ENCODE results near the gene XPO5.

XPO5 gene

GRCh38 chr6:43504756-43505593, 70.9 kb downstream of the XPO5 start:
- no peak overlapping the region for H3K4me3 ChIP-seq (ENCODE audit: low read depth in 1 of 2, low read length in 2 of 2)
- H3K27me3 ChIP-seq (ENCODE audit: insufficient read depth, low read length, poor library complexity): no peaks in the 10 kb centered on the region
- no peak overlapping the region for H3K9ac ChIP-seq (ENCODE audit: low read depth, low read length)
- ATAC-seq (ENCODE audit: insufficient read depth, low read depth) (no peak), DNase-seq (no peak)
- 0 out of 2 replicates have a peak, but pooled peaks cover 4% of the 10 kb centered on the region for H4K20me1 ChIP-seq (ENCODE audit: insufficient read depth, low read length)
- no peak overlapping the region for H3K4me2 ChIP-seq (ENCODE audit: insufficient read depth, low read length)
- no peaks in the 10 kb centered on the region for H3K79me2 ChIP-seq (ENCODE audit: insufficient read depth, low read length)
- no peak for TF ChIP-seq EZH2 (IDR thresholded peaks at IDR 0.05; ENCODE audit: borderline replicate concordance, low read depth, low read length, severe bottlenecking)
- no peak for TF ChIP-seq CTCF (IDR thresholded peaks at IDR 0.05; ENCODE audit: borderline replicate concordance, extremely low read depth, low read length, poor library complexity, severe bottlenecking)
- H3K27ac ChIP-seq (ENCODE audit: low read length): no peak overlapping the region
- H3K9me3 ChIP-seq (ENCODE audit: insufficient read depth, low read length, severe bottlenecking): no peaks in the 10 kb centered on the region
- no peak overlapping the region for H2AFZ ChIP-seq (ENCODE audit: low read depth, low read length)
- H3K36me3 ChIP-seq (ENCODE audit: insufficient read depth, low read length): peaks cover 58% of the 10 kb centered on the region
- no peaks in the 10 kb centered on the region for H3K4me1 ChIP-seq (ENCODE audit: insufficient read depth, low read length)

GRCh38 chr6:43503443-43503842, 72.4 kb downstream of the XPO5 start:
- Histone ChIP-seq H3K36me3 (ENCODE audit: insufficient read depth, low read length) (peaks cover 73% of the 10 kb centered on the region), H4K20me1 (ENCODE audit: insufficient read depth, low read length) (0 out of 2 replicates have a peak, but pooled peaks cover 4% of the 10 kb centered on the region), H3K27me3 (ENCODE audit: insufficient read depth, low read length, poor library complexity) (no peaks in the 10 kb centered on the region), H3K4me2 (ENCODE audit: insufficient read depth, low read length) (no peak overlapping the region), H3K9me3 (ENCODE audit: insufficient read depth, low read length, severe bottlenecking) (no peaks in the 10 kb centered on the region), H3K79me2 (ENCODE audit: insufficient read depth, low read length) (no peaks in the 10 kb centered on the region), H3K9ac (ENCODE audit: low read depth, low read length) (no peak overlapping the region), H2AFZ (ENCODE audit: low read depth, low read length) (no peak overlapping the region), H3K4me1 (ENCODE audit: insufficient read depth, low read length) (no peaks in the 10 kb centered on the region), H3K4me3 (ENCODE audit: low read depth in 1 of 2, low read length in 2 of 2) (no peak overlapping the region), H3K27ac (ENCODE audit: low read length) (no peak overlapping the region)
- DNase-seq (no peak), ATAC-seq (ENCODE audit: insufficient read depth, low read depth) (no peak)
- TF ChIP-seq CTCF (IDR thresholded peaks at IDR 0.05; ENCODE audit: borderline replicate concordance, extremely low read depth, low read length, poor library complexity, severe bottlenecking) (no peak), EZH2 (IDR thresholded peaks at IDR 0.05; ENCODE audit: borderline replicate concordance, low read depth, low read length, severe bottlenecking) (no peak)

DNA sequence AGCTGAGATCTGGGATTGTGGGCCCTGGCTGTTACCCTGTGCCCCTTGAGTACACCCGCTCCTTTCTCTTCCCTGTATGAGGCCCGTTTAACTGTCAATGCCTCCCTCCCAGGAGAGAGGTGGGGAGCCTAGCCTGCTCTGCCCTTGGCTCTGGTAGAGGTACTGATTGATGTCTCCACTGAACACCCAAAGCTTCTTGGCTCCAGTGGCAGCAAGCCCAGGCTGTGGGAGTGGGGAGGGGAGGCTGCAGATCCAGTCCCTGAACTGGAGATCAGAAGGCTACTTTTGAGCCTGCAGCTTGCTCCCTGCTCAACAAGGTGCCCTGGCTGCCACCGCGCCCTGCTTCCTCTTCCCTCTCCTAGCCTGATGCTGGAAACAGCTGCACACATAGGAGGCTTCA, 73.2 kb downstream of the XPO5 start:
- no peak overlapping the region for H2AFZ ChIP-seq (ENCODE audit: low read depth, low read length)
- H3K79me2 ChIP-seq (ENCODE audit: insufficient read depth, low read length): no peaks in the 10 kb centered on the region
- no peaks in the 10 kb centered on the region for H3K9me3 ChIP-seq (ENCODE audit: insufficient read depth, low read length, severe bottlenecking)
- H3K9ac ChIP-seq (ENCODE audit: low read depth, low read length): no peak overlapping the region
- TF ChIP-seq EZH2 (IDR thresholded peaks at IDR 0.05; ENCODE audit: borderline replicate concordance, low read depth, low read length, severe bottlenecking) (no peak), CTCF (IDR thresholded peaks at IDR 0.05; ENCODE audit: borderline replicate concordance, extremely low read depth, low read length, poor library complexity, severe bottlenecking) (no peak)
- no peak for ATAC-seq (ENCODE audit: insufficient read depth, low read depth)
- peaks cover 80% of the 10 kb centered on the region for H3K36me3 ChIP-seq (ENCODE audit: insufficient read depth, low read length)
- DNase-seq: no peak
- H3K27ac ChIP-seq (ENCODE audit: low read length): no peak overlapping the region
- H3K4me2 ChIP-seq (ENCODE audit: insufficient read depth, low read length): no peak overlapping the region
- H3K4me3 ChIP-seq (ENCODE audit: low read depth in 1 of 2, low read length in 2 of 2): no peak overlapping the region
- H3K4me1 ChIP-seq (ENCODE audit: insufficient read depth, low read length): no peaks in the 10 kb centered on the region
- H4K20me1 ChIP-seq (ENCODE audit: insufficient read depth, low read length): 0 out of 2 replicates have a peak, but pooled peaks cover 4% of the 10 kb centered on the region
- no peaks in the 10 kb centered on the region for H3K27me3 ChIP-seq (ENCODE audit: insufficient read depth, low read length, poor library complexity)
